Measurements from ENCODE around the gene NR1D2. TPM values are rescaled to one million over a fixed set of nuclear protein-coding genes. Genes with fewer than 3 reads are reported as not detected.

Gene NR1D2
- total RNA-seq, 1 experiment from 2014 or later = 9.5 TPM

DNA sequence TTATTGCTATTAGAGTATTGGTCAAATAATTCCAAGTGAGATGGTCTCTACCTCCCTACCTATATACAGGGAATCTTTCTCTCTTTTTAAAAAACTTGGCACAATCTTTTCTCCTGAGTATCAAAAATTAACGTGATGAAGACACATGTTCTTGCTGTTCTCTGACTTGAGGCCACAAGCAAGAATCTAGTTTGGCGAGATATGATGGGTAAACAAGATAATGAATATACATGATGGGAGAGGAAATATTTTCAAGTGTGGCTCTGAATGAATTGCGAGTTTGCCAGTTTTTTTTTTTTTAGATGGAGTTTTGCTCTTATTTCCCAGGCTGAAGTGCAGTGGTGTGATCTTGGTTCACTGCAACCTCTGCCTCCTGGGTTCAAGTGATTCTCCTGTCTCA lies 11.6 kb downstream of the NR1D2 start:
- no peak overlapping the region for H3K4me3 ChIP-seq (ENCODE audit: low read depth in 2 of 2, low read length in 2 of 2)
- BruUV-seq (replicated peaks) = no TSS peak
- H3K4me1 ChIP-seq (ENCODE audit: control insufficient read depth, insufficient read depth, low read length) = peaks cover 16% of the 10 kb centered on the region
- no peak overlapping the region for H3K27ac ChIP-seq (ENCODE audit: low read length)
- no peak for DNase-seq (ENCODE audit: low read depth, low spot score)
- in situ Hi-C loops (cut with HindIII; ENCODE audit: low pct_unique_long_range_greater_than_20kb, low sequenced_read_pairs) = no loop called here
- ATAC-seq = no peak
- ChIA-PET CTCF (no interaction called here), POLR2A (no interaction called here)
- intact Hi-C loops (cut with micrococcal nuclease; ENCODE audit: unreplicated experiment) = no loop called here
- no peaks in the 10 kb centered on the region for H3K9me3 ChIP-seq (ENCODE audit: control insufficient read depth, insufficient read depth, low read depth, low read length)
- TF ChIP-seq POLR2AphosphoS5 (IDR thresholded peaks at IDR 0.05; ENCODE audit: low read depth, low read length) (no peak), TCF7L2 (IDR thresholded peaks at IDR 0.05; ENCODE audit: low read depth, low read length) (no peak), SIN3A (IDR thresholded peaks at IDR 0.05; ENCODE audit: borderline replicate concordance, insufficient read depth, low read depth, low read length) (no peak)
- TF ChIP-seq, protein P1, sequence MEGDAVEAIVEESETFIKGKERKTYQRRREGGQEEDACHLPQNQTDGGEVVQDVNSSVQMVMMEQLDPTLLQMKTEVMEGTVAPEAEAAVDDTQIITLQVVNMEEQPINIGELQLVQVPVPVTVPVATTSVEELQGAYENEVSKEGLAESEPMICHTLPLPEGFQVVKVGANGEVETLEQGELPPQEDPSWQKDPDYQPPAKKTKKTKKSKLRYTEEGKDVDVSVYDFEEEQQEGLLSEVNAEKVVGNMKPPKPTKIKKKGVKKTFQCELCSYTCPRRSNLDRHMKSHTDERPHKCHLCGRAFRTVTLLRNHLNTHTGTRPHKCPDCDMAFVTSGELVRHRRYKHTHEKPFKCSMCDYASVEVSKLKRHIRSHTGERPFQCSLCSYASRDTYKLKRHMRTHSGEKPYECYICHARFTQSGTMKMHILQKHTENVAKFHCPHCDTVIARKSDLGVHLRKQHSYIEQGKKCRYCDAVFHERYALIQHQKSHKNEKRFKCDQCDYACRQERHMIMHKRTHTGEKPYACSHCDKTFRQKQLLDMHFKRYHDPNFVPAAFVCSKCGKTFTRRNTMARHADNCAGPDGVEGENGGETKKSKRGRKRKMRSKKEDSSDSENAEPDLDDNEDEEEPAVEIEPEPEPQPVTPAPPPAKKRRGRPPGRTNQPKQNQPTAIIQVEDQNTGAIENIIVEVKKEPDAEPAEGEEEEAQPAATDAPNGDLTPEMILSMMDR (IDR thresholded peaks at IDR 0.05) = no peak
- TF ChIP-seq, protein P2, sequence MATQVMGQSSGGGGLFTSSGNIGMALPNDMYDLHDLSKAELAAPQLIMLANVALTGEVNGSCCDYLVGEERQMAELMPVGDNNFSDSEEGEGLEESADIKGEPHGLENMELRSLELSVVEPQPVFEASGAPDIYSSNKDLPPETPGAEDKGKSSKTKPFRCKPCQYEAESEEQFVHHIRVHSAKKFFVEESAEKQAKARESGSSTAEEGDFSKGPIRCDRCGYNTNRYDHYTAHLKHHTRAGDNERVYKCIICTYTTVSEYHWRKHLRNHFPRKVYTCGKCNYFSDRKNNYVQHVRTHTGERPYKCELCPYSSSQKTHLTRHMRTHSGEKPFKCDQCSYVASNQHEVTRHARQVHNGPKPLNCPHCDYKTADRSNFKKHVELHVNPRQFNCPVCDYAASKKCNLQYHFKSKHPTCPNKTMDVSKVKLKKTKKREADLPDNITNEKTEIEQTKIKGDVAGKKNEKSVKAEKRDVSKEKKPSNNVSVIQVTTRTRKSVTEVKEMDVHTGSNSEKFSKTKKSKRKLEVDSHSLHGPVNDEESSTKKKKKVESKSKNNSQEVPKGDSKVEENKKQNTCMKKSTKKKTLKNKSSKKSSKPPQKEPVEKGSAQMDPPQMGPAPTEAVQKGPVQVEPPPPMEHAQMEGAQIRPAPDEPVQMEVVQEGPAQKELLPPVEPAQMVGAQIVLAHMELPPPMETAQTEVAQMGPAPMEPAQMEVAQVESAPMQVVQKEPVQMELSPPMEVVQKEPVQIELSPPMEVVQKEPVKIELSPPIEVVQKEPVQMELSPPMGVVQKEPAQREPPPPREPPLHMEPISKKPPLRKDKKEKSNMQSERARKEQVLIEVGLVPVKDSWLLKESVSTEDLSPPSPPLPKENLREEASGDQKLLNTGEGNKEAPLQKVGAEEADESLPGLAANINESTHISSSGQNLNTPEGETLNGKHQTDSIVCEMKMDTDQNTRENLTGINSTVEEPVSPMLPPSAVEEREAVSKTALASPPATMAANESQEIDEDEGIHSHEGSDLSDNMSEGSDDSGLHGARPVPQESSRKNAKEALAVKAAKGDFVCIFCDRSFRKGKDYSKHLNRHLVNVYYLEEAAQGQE (IDR thresholded peaks at IDR 0.05; ENCODE audit: insufficient read depth in 1 of 2, low read depth in 2 of 2, low read length in 1 of 2) = no peak
- H3K27me3 ChIP-seq (ENCODE audit: control insufficient read depth, insufficient read depth, low read length) = no peaks in the 10 kb centered on the region
- H3K36me3 ChIP-seq (ENCODE audit: control insufficient read depth, insufficient read depth, low read length) = no peaks in the 10 kb centered on the region; the same call in 1 of the 2 replicates

DNA sequence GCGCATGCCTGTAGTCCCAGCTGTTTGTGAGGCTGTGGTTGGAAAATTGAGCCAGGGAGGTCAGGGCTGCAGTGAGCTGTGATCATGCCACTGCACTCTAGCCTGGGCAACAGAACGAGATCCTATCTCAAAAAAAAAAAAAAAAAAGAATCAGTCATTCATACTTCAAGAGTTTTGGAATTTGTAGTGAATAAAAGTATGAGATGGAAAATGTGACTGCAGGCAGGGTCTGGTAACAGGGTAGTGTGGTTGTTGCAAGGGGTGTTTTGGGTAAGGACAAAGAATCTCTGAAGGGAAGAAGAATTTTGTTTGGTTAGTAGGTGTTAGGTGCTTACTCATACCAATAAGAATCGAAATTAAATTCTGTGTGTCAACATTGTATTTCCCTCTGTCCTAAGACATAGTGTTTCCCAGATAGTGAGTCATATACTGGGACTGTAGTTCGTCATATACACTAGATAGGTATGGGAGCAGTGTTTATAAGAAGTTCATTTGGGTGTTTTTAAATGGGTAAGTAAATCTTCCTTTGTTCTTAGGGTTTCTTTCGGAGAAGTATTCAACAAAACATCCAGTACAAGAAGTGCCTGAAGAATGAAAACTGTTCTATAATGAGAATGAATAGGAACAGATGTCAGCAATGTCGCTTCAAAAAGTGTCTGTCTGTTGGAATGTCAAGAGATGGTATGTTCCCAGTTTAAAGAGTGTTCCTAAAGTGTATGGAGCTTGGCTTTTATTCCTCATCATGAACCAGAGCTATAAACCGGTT lies 14.2 kb downstream of the NR1D2 start:
- peak; percentile 82 for DNase-seq (ENCODE audit: low read depth, low spot score)

DNA sequence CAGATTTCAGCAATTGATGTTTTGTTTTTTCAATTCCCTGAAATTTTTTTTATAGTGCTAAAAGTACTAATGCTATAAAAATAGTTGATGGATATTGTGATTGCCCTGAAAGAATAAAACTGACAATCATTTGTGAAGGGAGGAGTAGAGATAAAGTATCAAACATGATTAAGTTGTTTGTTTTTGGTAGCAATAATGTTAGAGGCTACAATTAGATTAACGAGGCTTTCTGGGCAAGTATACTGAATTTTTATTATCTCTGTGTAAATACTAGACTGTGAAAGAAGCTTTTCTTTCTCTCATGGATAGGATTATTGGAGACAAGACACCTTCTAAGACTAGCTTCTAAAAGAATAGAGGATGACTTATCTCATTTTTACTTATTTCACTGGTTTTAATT lies 15.6 kb downstream of the NR1D2 start:
- intact Hi-C loops (cut with micrococcal nuclease; ENCODE audit: unreplicated experiment) = no loop called here
- CTCF ChIA-PET = no interaction called here
- BruUV-seq (replicated peaks) = no TSS peak
- Histone ChIP-seq H3K9me3 (ENCODE audit: control insufficient read depth, insufficient read depth, low read depth, low read length) (no peaks in the 10 kb centered on the region), H3K4me1 (ENCODE audit: control insufficient read depth, insufficient read depth, low read length) (peaks cover 20% of the 10 kb centered on the region), H3K27me3 (ENCODE audit: control insufficient read depth, insufficient read depth, low read length) (no peaks in the 10 kb centered on the region), H3K27ac (ENCODE audit: low read length) (no peak overlapping the region; the same call in 1 of the 2 replicates), H3K4me3 (ENCODE audit: low read depth in 2 of 2, low read length in 2 of 2) (no peak overlapping the region), H3K36me3 (ENCODE audit: control insufficient read depth, insufficient read depth, low read length) (no peaks in the 10 kb centered on the region; the same call in 1 of the 2 replicates)
- in situ Hi-C loops (cut with HindIII; ENCODE audit: low pct_unique_long_range_greater_than_20kb, low sequenced_read_pairs) = no loop called here
- DNase-seq (ENCODE audit: low read depth, low spot score) (no peak), ATAC-seq (no peak)
- TF ChIP-seq POLR2AphosphoS5 (IDR thresholded peaks at IDR 0.05; ENCODE audit: low read depth, low read length) = no peak
- TF ChIP-seq, protein P1 (IDR thresholded peaks at IDR 0.05) = no peak
- TF ChIP-seq TCF7L2 (IDR thresholded peaks at IDR 0.05; ENCODE audit: low read depth, low read length) = no peak
- TF ChIP-seq, protein P2 (IDR thresholded peaks at IDR 0.05; ENCODE audit: insufficient read depth in 1 of 2, low read depth in 2 of 2, low read length in 1 of 2) = no peak
- TF ChIP-seq SIN3A (IDR thresholded peaks at IDR 0.05; ENCODE audit: borderline replicate concordance, insufficient read depth, low read depth, low read length) = no peak
- POLR2A ChIA-PET = interaction anchor here (0.5 kb wide), 1 partner anchor 23 kb away, joined by 7 read pairs; no protein-coding TSS in a partner anchor

More for the DNA sequence above, 14.2 kb downstream of the NR1D2 start:
- Histone ChIP-seq H3K27me3 (ENCODE audit: control insufficient read depth, insufficient read depth, low read length) (no peaks in the 10 kb centered on the region), H3K9me3 (ENCODE audit: control insufficient read depth, insufficient read depth, low read depth, low read length) (no peaks in the 10 kb centered on the region), H3K4me1 (ENCODE audit: control insufficient read depth, insufficient read depth, low read length) (peaks cover 20% of the 10 kb centered on the region), H3K27ac (ENCODE audit: low read length) (peak overlapping the region; percentile 77), H3K36me3 (ENCODE audit: control insufficient read depth, insufficient read depth, low read length) (no peaks in the 10 kb centered on the region; the same call in 1 of the 2 replicates), H3K4me3 (ENCODE audit: low read depth in 2 of 2, low read length in 2 of 2) (no peak overlapping the region)
- ChIA-PET CTCF (no interaction called here), POLR2A (interaction anchor here (0.6 kb wide), 3 partner anchors 39 to 90 kb away, joined by 3 to 4 read pairs (median 3); no protein-coding TSS in a partner anchor)
- peak; percentile 95 for ATAC-seq
- TF ChIP-seq POLR2AphosphoS5 (IDR thresholded peaks at IDR 0.05; ENCODE audit: low read depth, low read length) = no peak
- intact Hi-C loops (cut with micrococcal nuclease; ENCODE audit: unreplicated experiment) (no loop called here), in situ Hi-C loops (cut with HindIII; ENCODE audit: low pct_unique_long_range_greater_than_20kb, low sequenced_read_pairs) (no loop called here)
- TSS peak; percentile 56 for BruUV-seq (replicated peaks)
